Raji (cell line): ENCODE measurements around the gene ZBTB37.

Experiments used
- POLR2A ChIP-seq: IDR thresholded peaks from 2 replicates; pipeline ENCODE4 v1.6.1; 2011; ENCODE audit warnings: low read depth, low read length, control low read depth; ENCODE audit not compliant: insufficient read depth

ZBTB37 gene

GRCh38 chr1:173925306-173926242 lies 57.4 kb downstream of the ZBTB37 start:
- no peak for TF ChIP-seq POLR2A

GRCh38 chr1:173934440-173934839 lies 66.3 kb downstream of the ZBTB37 start:
- no peak for TF ChIP-seq POLR2A

GRCh38 chr1:173937062-173937461 lies 68.9 kb downstream of the ZBTB37 start:
- no peak for TF ChIP-seq POLR2A

- no peak for TF ChIP-seq POLR2A
Observed at GRCh38 chr1:173946380-173946921, 78.3 kb downstream of the ZBTB37 start.

- TF ChIP-seq POLR2A = no peak
Observed at GRCh38 chr1:173948594-173948993, 80.4 kb downstream of the ZBTB37 start.
